Left ventricle myocardium inferior (tissue), 1 donor: ENCODE measurements around the gene PDE4B. TPM values are rescaled to one million over a fixed set of nuclear protein-coding genes. Genes with fewer than 3 reads are reported as not detected.

Source experiments
- DNase-seq: peaks from one replicate; pipeline ENCODE4 v3.0.0-alpha.2; 2020
- H3K27ac ChIP-seq: fragments of 200-600 bp; replicated peaks from 2 replicates; pipeline ENCODE4 v1.8.0; 2021
- H3K27me3 ChIP-seq: fragments of 200-600 bp; 2 replicates; pipeline ENCODE4 v1.8.0; 2021; ENCODE audit warnings: low read depth
- H3K36me3 ChIP-seq: fragments of 200-600 bp; 2 replicates; pipeline ENCODE4 v1.8.0; 2021
- H3K4me1 ChIP-seq: fragments of 200-600 bp; 2 replicates; pipeline ENCODE4 v1.8.0; 2021
- H3K4me3 ChIP-seq: fragments of 200-600 bp; 2 replicates; pipeline ENCODE4 v1.8.0; 2021; ENCODE audit warnings: mild to moderate bottlenecking, moderate library complexity
- H3K9me3 ChIP-seq: fragments of 200-600 bp; replicated peaks from 2 replicates; pipeline ENCODE4 v1.8.0; 2021
- intact Hi-C: fragments of 100-400 bp; cut with micrococcal nuclease; formaldehyde crosslinking; loops from one replicate; pipeline ENCODE4 v1.11.0; 2022
- total RNA-seq: library from RNA; stranded (reverse); fragmentation: NEBNext Ultra II Directional; extraction: Animal tissue kit (Norgen Biotek cat#: 25700); gene quantifications from one replicate; pipeline ENCODE4 v1.2.1, GENCODE V29; 2021
- TF ChIP-seq, protein P1 (sequence below): fragments of 200-600 bp; IDR thresholded peaks from 2 replicates; pipeline ENCODE4 v1.8.0; 2021; ENCODE audit warnings: antibody characterized with exemption, mild to moderate bottlenecking, borderline replicate concordance
- donor health status: DM: no; HTN: yes; CAD: no; lungs with severe emphysema.

PDE4B gene
- total RNA-seq, 1 donor from 2014 or later = 3.5 TPM

DNA sequence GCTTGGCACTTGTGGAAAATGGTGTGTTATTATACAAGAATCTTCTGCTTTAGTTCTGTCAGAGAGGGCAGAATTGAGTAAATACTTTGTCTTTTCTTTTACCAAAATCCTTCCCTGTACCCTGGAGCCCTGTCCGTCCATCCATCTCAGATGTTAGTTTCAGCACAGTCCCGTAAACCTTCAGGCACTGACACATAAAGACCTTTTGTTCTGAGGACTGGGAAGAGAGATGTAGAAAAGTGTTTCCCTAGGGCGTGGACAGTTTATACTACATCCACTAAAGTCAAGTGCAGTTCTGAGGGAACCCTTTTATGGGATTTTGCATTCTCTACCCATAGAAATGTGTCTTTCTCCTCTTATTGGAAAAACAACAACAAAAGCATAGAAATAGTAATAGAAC, 162.4 kb downstream of the PDE4B start:
- no peak for DNase-seq
- Histone ChIP-seq H3K4me3 (no peak overlapping the region), H3K4me1 (no peaks in the 10 kb centered on the region), H3K36me3 (no peaks in the 10 kb centered on the region), H3K9me3 (no peaks in the 10 kb centered on the region), H3K27me3 (no peaks in the 10 kb centered on the region), H3K27ac (no peak overlapping the region)
- TF ChIP-seq, protein P1, sequence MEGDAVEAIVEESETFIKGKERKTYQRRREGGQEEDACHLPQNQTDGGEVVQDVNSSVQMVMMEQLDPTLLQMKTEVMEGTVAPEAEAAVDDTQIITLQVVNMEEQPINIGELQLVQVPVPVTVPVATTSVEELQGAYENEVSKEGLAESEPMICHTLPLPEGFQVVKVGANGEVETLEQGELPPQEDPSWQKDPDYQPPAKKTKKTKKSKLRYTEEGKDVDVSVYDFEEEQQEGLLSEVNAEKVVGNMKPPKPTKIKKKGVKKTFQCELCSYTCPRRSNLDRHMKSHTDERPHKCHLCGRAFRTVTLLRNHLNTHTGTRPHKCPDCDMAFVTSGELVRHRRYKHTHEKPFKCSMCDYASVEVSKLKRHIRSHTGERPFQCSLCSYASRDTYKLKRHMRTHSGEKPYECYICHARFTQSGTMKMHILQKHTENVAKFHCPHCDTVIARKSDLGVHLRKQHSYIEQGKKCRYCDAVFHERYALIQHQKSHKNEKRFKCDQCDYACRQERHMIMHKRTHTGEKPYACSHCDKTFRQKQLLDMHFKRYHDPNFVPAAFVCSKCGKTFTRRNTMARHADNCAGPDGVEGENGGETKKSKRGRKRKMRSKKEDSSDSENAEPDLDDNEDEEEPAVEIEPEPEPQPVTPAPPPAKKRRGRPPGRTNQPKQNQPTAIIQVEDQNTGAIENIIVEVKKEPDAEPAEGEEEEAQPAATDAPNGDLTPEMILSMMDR = no peak
- intact Hi-C loops = loop anchor here (5.0 kb wide), 1 partner anchor 492 kb away; no protein-coding TSS in a partner anchor

DNA sequence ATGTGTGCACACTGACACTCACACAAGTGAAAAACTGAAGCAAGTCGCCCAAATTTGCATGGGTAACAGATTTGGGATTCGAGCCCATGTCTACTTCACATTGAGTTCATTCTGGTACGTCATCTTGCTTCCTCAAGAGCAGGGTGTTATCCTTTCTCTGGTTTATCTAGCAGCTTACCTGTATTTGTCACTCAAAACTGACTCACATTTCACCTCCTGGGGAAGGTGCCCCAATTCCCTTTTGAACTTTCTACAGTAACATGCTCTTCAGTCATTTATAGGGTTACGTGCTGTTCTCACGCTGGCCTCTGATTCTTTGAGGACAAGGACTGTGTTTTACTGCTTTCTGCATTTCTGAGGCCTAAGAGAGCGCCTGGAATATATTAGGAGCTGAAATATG, 162.8 kb downstream of the PDE4B start:
- Histone ChIP-seq H3K36me3 (no peaks in the 10 kb centered on the region), H3K4me1 (no peaks in the 10 kb centered on the region), H3K27me3 (no peaks in the 10 kb centered on the region), H3K27ac (no peak overlapping the region), H3K9me3 (no peaks in the 10 kb centered on the region), H3K4me3 (no peak overlapping the region)
- DNase-seq = no peak
- TF ChIP-seq, protein P1 = no peak
- intact Hi-C loops = loop anchor here (5.0 kb wide), 1 partner anchor 492 kb away; no protein-coding TSS in a partner anchor

DNA sequence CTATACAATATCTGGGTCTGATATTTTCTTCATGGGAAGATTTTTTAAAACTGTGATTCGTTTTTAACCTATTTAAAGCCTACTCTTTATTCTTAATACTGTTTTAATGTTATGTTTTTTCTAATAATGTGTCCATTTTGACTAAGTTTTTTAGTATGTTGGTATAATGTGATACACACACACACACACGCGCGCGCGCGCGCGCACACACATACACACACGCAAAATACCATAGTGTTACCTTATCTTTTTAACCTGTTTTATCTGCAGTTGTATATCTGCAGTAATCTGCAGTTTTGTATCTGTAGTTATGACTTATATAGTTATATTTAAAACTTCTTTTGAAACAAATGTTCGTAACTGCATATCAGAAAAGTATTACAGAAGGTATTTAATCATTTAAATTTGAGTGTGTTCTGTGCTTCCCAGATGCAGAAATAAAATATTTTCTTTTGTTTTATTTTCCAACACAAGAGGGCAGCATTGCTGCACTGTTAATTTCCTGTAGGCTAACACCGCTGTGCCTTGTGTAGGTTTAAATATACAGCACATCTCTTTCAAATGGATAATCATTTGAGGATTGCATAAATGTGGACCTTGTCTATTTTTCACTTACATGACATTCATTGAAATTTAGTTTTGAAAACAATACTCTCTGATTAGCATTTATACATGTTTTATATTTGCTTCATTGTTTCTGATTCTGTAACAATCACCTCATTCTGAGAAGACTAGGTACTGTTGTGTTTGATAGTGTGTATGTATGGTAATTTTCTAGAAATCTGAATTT, 166.1 kb downstream of the PDE4B start:
- intact Hi-C loops = loop anchor here (2.0 to 5.0 kb wide), 2 partner anchors 284 to 489 kb away; no protein-coding TSS in a partner anchor
- TF ChIP-seq, protein P1 = peak; percentile 78
- no peak for DNase-seq

DNA sequence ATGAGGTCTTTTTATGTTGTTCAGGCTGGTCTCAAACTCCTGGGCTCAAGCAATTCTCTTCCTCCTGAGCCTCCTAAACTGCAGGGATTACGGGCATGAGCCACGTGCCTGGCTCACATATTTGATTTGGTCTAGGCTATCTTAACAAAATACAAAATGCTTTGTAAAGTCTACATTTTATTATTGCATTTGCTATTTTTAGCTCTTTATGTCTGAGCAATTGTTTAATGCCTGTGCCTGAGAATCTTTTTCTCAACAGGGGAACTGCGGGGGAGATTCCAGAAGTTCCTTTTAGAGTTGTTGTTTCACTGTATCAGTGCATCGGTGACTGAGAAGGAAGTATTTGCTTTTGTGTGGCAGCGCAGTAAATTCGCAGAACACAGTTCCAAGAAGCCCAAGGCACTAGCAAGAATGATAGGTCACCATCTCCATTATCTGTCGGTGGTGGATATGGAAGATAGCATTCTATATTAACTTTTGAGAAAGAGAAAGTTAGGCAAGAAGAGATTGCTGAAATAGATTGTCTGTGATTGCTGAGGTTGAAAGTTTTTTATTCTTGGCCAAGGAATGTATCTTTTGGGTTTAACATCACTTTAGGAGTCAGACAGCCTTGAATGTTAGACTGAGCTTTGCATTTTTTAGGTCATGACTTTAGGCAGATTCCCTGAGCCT, 167.3 kb downstream of the PDE4B start:
- Histone ChIP-seq H3K9me3 (no peaks in the 10 kb centered on the region), H3K4me3 (no peak overlapping the region), H3K4me1 (no peaks in the 10 kb centered on the region), H3K27ac (no peak overlapping the region), H3K27me3 (no peaks in the 10 kb centered on the region), H3K36me3 (no peaks in the 10 kb centered on the region)
- TF ChIP-seq, protein P1 = no peak
- DNase-seq = no peak
- intact Hi-C loops = loop anchor here (2.0 to 5.0 kb wide), 2 partner anchors 283 to 487 kb away; no protein-coding TSS in a partner anchor

More for the DNA sequence above, 166.1 kb downstream of the PDE4B start:
- H3K27me3 ChIP-seq = no peaks in the 10 kb centered on the region
- no peaks in the 10 kb centered on the region for H3K9me3 ChIP-seq
- no peak overlapping the region for H3K27ac ChIP-seq
- H3K36me3 ChIP-seq = no peaks in the 10 kb centered on the region
- no peak overlapping the region for H3K4me3 ChIP-seq
- no peaks in the 10 kb centered on the region for H3K4me1 ChIP-seq

- H3K36me3 ChIP-seq = no peaks in the 10 kb centered on the region
- no peak overlapping the region for H3K4me3 ChIP-seq
- TF ChIP-seq, protein P1 = no peak
- no peaks in the 10 kb centered on the region for H3K9me3 ChIP-seq
- DNase-seq = no peak
- no peaks in the 10 kb centered on the region for H3K4me1 ChIP-seq
- no peaks in the 10 kb centered on the region for H3K27me3 ChIP-seq
- intact Hi-C loops = no loop called here
- H3K27ac ChIP-seq = no peak overlapping the region
Measured at GRCh38 chr1:65963156-65963888, 170.6 kb downstream of the PDE4B start.
